ENCODE results near the gene BRAP.

Gene BRAP

DNA sequence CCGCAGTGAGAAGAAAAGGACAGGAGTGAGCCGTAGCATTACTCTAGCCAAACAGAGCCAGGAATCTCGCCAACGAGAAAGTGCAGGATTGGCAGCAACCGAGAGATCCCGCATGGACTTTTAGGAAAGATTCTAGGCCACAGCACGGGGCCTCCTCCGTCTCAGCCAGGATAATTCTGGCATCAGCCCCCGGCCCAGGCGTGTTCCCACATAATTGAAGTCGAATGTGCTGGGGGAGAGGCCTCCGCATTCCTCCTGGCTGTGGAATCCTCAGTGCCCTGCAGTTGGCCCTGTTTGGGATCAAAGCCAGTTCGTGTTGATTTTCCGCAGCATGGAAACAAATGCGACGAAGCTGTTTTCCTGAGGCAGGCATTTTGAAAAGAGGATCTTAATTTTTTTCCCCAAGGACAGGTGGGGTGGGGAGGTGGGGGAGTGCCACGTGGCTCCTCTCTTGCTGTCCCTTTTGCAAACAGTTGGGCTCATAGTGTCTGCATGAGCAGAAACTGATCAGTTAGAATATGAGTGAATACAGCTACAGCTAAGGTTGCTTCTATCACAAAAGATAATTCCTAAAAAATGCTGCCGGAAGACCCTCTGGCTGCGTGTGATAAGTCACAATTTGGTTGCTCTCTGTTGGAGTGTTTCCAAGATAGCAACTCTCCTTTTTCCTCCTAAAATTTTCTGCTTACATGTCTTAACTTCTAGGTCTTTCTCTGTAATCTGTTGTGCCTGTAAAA lies 49.4 kb downstream of the BRAP start:
- ChIA-PET POLR2A (interaction anchor here (0.6 kb wide), 1 partner anchor 35 kb away, joined by 3 read pairs; no protein-coding TSS in a partner anchor), CTCF (interaction anchor here (0.5 kb wide), 1 partner anchor 322 kb away, joined by 7 read pairs; no protein-coding TSS in a partner anchor)
- Histone ChIP-seq H3K4me3 (ENCODE audit: low read depth, low read length) (no peak overlapping the region), H3K4me1 (ENCODE audit: control insufficient read depth, insufficient read depth, low read length) (peaks cover 16% of the 10 kb centered on the region), H3K9me3 (ENCODE audit: control insufficient read depth, insufficient read depth, low read depth, low read length) (no peaks in the 10 kb centered on the region), H3K27ac (ENCODE audit: extremely low read depth, low read depth, low read length) (peak overlapping the region; percentile 65), H3K36me3 (ENCODE audit: control insufficient read depth in 2 of 2, insufficient read depth in 1 of 2, low read length in 2 of 2) (peaks cover 0 to 4% of the 10 kb centered on the region in 2 experiments; a peak in 2 of 3 replicates)
- TF ChIP-seq, protein P1, sequence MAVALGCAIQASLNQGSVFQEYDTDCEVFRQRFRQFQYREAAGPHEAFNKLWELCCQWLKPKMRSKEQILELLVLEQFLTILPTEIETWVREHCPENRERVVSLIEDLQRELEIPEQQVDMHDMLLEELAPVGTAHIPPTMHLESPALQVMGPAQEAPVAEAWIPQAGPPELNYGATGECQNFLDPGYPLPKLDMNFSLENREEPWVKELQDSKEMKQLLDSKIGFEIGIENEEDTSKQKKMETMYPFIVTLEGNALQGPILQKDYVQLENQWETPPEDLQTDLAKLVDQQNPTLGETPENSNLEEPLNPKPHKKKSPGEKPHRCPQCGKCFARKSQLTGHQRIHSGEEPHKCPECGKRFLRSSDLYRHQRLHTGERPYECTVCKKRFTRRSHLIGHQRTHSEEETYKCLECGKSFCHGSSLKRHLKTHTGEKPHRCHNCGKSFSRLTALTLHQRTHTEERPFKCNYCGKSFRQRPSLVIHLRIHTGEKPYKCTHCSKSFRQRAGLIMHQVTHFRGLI (tag by site-specific recombination; IDR thresholded peaks at IDR 0.05): 0 out of 2 replicates have a peak, but pooled peaks have one; percentile 11
- TF ChIP-seq ZNF416 (tag by site-specific recombination; IDR thresholded peaks at IDR 0.05) (no peak), ZNF169 (tag by site-specific recombination; IDR thresholded peaks at IDR 0.05) (no peak), ZNF23 (tag by site-specific recombination; IDR thresholded peaks at IDR 0.05; ENCODE audit: borderline replicate concordance) (no peak), ZNF354C (tag by site-specific recombination; IDR thresholded peaks at IDR 0.05; ENCODE audit: borderline replicate concordance, low read depth) (no peak), ZNF561 (tag by site-specific recombination; IDR thresholded peaks at IDR 0.05; ENCODE audit: borderline replicate concordance) (no peak), ZNF747 (tag by site-specific recombination; IDR thresholded peaks at IDR 0.05) (no peak), TRIM28 (IDR thresholded peaks at IDR 0.05; ENCODE audit: borderline replicate concordance, low read length) (0 out of 2 replicates have a peak, but pooled peaks have one; percentile 49), YY1 (tag by site-specific recombination; IDR thresholded peaks at IDR 0.05) (no peak), ZNF223 (tag by site-specific recombination; IDR thresholded peaks at IDR 0.05) (no peak), ZNF155 (tag by site-specific recombination; IDR thresholded peaks at IDR 0.05) (no peak), ZNF423 (tag by site-specific recombination; IDR thresholded peaks at IDR 0.05) (no peak), FEZF1 (tag by site-specific recombination; IDR thresholded peaks at IDR 0.05) (peak; percentile 30; the same call in 1 of the 2 replicates), ZNF600 (tag by site-specific recombination; IDR thresholded peaks at IDR 0.05) (no peak), ZFP3 (tag by site-specific recombination; IDR thresholded peaks at IDR 0.05; ENCODE audit: low read depth) (no peak), ZNF585B (tag by site-specific recombination; IDR thresholded peaks at IDR 0.05) (no peak)
- TF ChIP-seq, protein P2, sequence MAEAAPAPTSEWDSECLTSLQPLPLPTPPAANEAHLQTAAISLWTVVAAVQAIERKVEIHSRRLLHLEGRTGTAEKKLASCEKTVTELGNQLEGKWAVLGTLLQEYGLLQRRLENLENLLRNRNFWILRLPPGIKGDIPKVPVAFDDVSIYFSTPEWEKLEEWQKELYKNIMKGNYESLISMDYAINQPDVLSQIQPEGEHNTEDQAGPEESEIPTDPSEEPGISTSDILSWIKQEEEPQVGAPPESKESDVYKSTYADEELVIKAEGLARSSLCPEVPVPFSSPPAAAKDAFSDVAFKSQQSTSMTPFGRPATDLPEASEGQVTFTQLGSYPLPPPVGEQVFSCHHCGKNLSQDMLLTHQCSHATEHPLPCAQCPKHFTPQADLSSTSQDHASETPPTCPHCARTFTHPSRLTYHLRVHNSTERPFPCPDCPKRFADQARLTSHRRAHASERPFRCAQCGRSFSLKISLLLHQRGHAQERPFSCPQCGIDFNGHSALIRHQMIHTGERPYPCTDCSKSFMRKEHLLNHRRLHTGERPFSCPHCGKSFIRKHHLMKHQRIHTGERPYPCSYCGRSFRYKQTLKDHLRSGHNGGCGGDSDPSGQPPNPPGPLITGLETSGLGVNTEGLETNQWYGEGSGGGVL (tag by site-specific recombination; IDR thresholded peaks at IDR 0.05): no peak
- TF ChIP-seq, protein P3, sequence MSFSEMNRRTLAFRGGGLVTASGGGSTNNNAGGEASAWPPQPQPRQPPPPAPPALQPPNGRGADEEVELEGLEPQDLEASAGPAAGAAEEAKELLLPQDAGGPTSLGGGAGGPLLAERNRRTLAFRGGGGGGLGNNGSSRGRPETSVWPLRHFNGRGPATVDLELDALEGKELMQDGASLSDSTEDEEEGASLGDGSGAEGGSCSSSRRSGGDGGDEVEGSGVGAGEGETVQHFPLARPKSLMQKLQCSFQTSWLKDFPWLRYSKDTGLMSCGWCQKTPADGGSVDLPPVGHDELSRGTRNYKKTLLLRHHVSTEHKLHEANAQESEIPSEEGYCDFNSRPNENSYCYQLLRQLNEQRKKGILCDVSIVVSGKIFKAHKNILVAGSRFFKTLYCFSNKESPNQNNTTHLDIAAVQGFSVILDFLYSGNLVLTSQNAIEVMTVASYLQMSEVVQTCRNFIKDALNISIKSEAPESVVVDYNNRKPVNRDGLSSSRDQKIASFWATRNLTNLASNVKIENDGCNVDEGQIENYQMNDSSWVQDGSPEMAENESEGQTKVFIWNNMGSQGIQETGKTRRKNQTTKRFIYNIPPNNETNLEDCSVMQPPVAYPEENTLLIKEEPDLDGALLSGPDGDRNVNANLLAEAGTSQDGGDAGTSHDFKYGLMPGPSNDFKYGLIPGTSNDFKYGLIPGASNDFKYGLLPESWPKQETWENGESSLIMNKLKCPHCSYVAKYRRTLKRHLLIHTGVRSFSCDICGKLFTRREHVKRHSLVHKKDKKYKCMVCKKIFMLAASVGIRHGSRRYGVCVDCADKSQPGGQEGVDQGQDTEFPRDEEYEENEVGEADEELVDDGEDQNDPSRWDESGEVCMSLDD (tag by site-specific recombination; IDR thresholded peaks at IDR 0.05): no peak
- TF ChIP-seq, protein P4, sequence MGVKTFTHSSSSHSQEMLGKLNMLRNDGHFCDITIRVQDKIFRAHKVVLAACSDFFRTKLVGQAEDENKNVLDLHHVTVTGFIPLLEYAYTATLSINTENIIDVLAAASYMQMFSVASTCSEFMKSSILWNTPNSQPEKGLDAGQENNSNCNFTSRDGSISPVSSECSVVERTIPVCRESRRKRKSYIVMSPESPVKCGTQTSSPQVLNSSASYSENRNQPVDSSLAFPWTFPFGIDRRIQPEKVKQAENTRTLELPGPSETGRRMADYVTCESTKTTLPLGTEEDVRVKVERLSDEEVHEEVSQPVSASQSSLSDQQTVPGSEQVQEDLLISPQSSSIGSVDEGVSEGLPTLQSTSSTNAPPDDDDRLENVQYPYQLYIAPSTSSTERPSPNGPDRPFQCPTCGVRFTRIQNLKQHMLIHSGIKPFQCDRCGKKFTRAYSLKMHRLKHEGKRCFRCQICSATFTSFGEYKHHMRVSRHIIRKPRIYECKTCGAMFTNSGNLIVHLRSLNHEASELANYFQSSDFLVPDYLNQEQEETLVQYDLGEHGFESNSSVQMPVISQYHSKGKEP (tag by site-specific recombination; IDR thresholded peaks at IDR 0.05): peak; percentile 92
- TF ChIP-seq, protein P5, sequence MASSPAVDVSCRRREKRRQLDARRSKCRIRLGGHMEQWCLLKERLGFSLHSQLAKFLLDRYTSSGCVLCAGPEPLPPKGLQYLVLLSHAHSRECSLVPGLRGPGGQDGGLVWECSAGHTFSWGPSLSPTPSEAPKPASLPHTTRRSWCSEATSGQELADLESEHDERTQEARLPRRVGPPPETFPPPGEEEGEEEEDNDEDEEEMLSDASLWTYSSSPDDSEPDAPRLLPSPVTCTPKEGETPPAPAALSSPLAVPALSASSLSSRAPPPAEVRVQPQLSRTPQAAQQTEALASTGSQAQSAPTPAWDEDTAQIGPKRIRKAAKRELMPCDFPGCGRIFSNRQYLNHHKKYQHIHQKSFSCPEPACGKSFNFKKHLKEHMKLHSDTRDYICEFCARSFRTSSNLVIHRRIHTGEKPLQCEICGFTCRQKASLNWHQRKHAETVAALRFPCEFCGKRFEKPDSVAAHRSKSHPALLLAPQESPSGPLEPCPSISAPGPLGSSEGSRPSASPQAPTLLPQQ (tag by site-specific recombination; IDR thresholded peaks at IDR 0.05): no peak
